GM23338 (cell line): ENCODE data around the gene SFT2D1. TPM values are rescaled to one million over a fixed set of nuclear protein-coding genes. Genes with fewer than 3 reads are reported as not detected.

Experiments
- ATAC-seq: fragments of 200-7000 bp; cut with Tn5 transposase; 3 replicates; pipeline ENCODE4 v1.9.1; 2020
- DNase-seq: peaks from one replicate; pipeline ENCODE4 v3.0.0-alpha.2; 2015; ENCODE audit warnings: low spot score
- H2AFZ ChIP-seq: fragments of 200-600 bp; sonication (generic); 2 replicates; pipeline ENCODE4 v1.8.0; 2016; ENCODE audit warnings: antibody characterized with exemption, mild to moderate bottlenecking, moderate library complexity
- H3F3A ChIP-seq: fragments of 200-600 bp; sonication (generic); replicated peaks from 2 replicates; pipeline ENCODE4 v1.8.0; 2017; ENCODE audit warnings: antibody characterized with exemption, mixed run types, low read depth
- H3K27ac ChIP-seq: fragments of 200-600 bp; sonication (generic); 2 replicates; pipeline ENCODE4 v1.6.1; 2016; ENCODE audit warnings: low read depth
- H3K27me3 ChIP-seq: fragments of 200-600 bp; sonication (generic); 2 replicates; pipeline ENCODE4 v1.8.0; 2016; ENCODE audit warnings: mild to moderate bottlenecking, mixed run types, moderate library complexity; ENCODE audit not compliant: insufficient read depth
- H3K36me3 ChIP-seq: fragments of 200-600 bp; sonication (generic); 2 replicates; pipeline ENCODE4 v1.8.0; 2016; ENCODE audit warnings: mild to moderate bottlenecking; ENCODE audit not compliant: insufficient read depth
- H3K4me1 ChIP-seq: fragments of 200-600 bp; sonication (generic); 2 replicates; pipeline ENCODE4 v1.8.0; 2016; ENCODE audit warnings: mild to moderate bottlenecking, moderate library complexity; ENCODE audit not compliant: insufficient read depth
- H3K4me2 ChIP-seq: fragments of 200-600 bp; sonication (generic); 2 replicates; pipeline ENCODE4 v1.7.1; 2017; ENCODE audit warnings: mixed run types
- H3K4me3 ChIP-seq: fragments of 200-600 bp; sonication (generic); 2 replicates; pipeline ENCODE4 v1.6.1; 2016; ENCODE audit warnings: mixed run types
- H3K79me2 ChIP-seq: fragments of 200-600 bp; sonication (generic); replicated peaks from 2 replicates; pipeline ENCODE4 v1.8.0; 2017; ENCODE audit warnings: mild to moderate bottlenecking; ENCODE audit not compliant: insufficient read depth
- H3K9me2 ChIP-seq: fragments of 200-600 bp; sonication (generic); 2 replicates; pipeline ENCODE4 v1.8.0; 2017; ENCODE audit not compliant: insufficient read depth
- H4K20me1 ChIP-seq: fragments of 200-600 bp; sonication (generic); replicated peaks from 2 replicates; pipeline ENCODE4 v1.8.0; 2017; ENCODE audit warnings: mild to moderate bottlenecking; ENCODE audit not compliant: insufficient read depth
- H3K27ac Mint-ChIP-seq: 2 replicates; pipeline ENCODE4 v1.8.0; 2020; ENCODE audit warnings: inconsistent platforms, mild to moderate bottlenecking, moderate library complexity, mixed read lengths
- H3K27me3 Mint-ChIP-seq: 3 replicates; pipeline ENCODE4 v1.8.0; 2022; ENCODE audit warnings: low read depth, mild to moderate bottlenecking, moderate library complexity, mixed read lengths, inconsistent platforms; ENCODE audit not compliant: insufficient read depth, poor library complexity
- H3K36me3 Mint-ChIP-seq: 3 replicates; pipeline ENCODE4 v1.8.0; 2021; ENCODE audit warnings: low read depth, mild to moderate bottlenecking, inconsistent platforms, moderate library complexity, mixed read lengths
- H3K4me1 Mint-ChIP-seq: 3 replicates; pipeline ENCODE4 v1.8.0; 2020; ENCODE audit warnings: mild to moderate bottlenecking, inconsistent platforms, mixed read lengths
- H3K4me3 Mint-ChIP-seq: 3 replicates; pipeline ENCODE4 v1.8.0; 2021; ENCODE audit warnings: moderate library complexity, mild to moderate bottlenecking, inconsistent platforms, mixed read lengths
- H3K9me3 Mint-ChIP-seq: 3 replicates; pipeline ENCODE4 v1.8.0; 2020; ENCODE audit warnings: moderate library complexity, mild to moderate bottlenecking, inconsistent platforms, mixed read lengths
- CREB1 ChIP-seq: fragments of 250-450 bp; sonication (Bioruptor Pico); IDR thresholded peaks from 2 replicates; pipeline ENCODE4 v1.5.0; 2020; ENCODE audit warnings: low read depth, mild to moderate bottlenecking, moderate library complexity
- NANOG ChIP-seq: IDR thresholded peaks from 2 replicates; pipeline ENCODE4 v1.6.1; 2016; ENCODE audit warnings: antibody characterized with exemption, borderline replicate concordance
- POLR2AphosphoS5 ChIP-seq: IDR thresholded peaks from 2 replicates; pipeline ENCODE4 v1.6.1; 2016; ENCODE audit warnings: antibody characterized with exemption, low read depth
- STAT1 ChIP-seq: IDR thresholded peaks from one replicate; pipeline ENCODE4 v1.6.1; 2016; ENCODE audit warnings: antibody characterized with exemption; ENCODE audit not compliant: unreplicated experiment
- ZNF114 ChIP-seq: fragments of 250-450 bp; sonication (Bioruptor Pico); IDR thresholded peaks from 2 replicates; pipeline ENCODE4 v1.5.0; 2020; ENCODE audit warnings: mild to moderate bottlenecking, moderate library complexity
- polyA plus RNA-seq: library from polyadenylated mRNA; unstranded; fragments of >200 nt; fragmentation: Nextera tagmentation; extraction: Ambion mirVana; gene quantifications from 2 replicates; pipeline ENCODE4 v1.2.1, GENCODE V29; 2016
- total RNA-seq: library from RNA; depleted of rRNA; stranded (reverse); fragments of >200 nt; shearing (Covaris generic); gene quantifications from 2 replicates; pipeline ENCODE4 v1.2.3, GENCODE V29; 2014
- TF ChIP-seq, protein P1 (sequence below): fragments of 250-450 bp; sonication (Bioruptor Pico); IDR thresholded peaks from 2 replicates; pipeline ENCODE4 v1.5.0; 2020; ENCODE audit warnings: mild to moderate bottlenecking, moderate library complexity
- TF ChIP-seq, protein P2 (sequence below), 2 experiments: fragments of 200-600 bp in 1 of 2; sonication (generic) in 1 of 2; conservative IDR thresholded peaks; 2 replicates each; pipeline versions ENCODE4 v1.5.1 to v1.6.1; 2016 to 2017; ENCODE audit warnings: antibody characterized with exemption in 2 of 2, low read depth in 2 of 2, mild to moderate bottlenecking in 2 of 2, moderate library complexity in 1 of 2

Gene SFT2D1
- total and polyA plus RNA-seq, 2 experiments from 2014 or later, result 74.7 to 120 TPM

DNA sequence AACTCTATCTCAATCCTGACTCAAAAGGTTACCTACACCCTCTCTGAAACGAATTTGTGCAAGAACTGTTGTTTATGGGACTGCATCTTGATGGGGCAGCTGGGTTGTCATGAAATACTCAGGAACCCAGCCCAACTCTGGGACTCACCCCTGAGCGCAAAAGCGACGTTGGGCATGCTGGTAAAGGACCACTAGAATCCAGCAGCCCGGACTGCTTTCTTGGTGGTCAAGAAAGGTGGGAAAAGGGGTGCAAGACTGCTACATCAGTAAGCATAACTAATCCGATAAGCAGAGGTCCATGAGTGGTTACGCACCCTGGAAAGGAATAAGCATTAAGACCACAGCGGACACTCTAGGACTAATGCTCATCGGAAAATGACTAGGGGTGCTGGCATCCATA is 27.9 kb downstream of the SFT2D1 start (continued):
- TF ChIP-seq, protein P1, sequence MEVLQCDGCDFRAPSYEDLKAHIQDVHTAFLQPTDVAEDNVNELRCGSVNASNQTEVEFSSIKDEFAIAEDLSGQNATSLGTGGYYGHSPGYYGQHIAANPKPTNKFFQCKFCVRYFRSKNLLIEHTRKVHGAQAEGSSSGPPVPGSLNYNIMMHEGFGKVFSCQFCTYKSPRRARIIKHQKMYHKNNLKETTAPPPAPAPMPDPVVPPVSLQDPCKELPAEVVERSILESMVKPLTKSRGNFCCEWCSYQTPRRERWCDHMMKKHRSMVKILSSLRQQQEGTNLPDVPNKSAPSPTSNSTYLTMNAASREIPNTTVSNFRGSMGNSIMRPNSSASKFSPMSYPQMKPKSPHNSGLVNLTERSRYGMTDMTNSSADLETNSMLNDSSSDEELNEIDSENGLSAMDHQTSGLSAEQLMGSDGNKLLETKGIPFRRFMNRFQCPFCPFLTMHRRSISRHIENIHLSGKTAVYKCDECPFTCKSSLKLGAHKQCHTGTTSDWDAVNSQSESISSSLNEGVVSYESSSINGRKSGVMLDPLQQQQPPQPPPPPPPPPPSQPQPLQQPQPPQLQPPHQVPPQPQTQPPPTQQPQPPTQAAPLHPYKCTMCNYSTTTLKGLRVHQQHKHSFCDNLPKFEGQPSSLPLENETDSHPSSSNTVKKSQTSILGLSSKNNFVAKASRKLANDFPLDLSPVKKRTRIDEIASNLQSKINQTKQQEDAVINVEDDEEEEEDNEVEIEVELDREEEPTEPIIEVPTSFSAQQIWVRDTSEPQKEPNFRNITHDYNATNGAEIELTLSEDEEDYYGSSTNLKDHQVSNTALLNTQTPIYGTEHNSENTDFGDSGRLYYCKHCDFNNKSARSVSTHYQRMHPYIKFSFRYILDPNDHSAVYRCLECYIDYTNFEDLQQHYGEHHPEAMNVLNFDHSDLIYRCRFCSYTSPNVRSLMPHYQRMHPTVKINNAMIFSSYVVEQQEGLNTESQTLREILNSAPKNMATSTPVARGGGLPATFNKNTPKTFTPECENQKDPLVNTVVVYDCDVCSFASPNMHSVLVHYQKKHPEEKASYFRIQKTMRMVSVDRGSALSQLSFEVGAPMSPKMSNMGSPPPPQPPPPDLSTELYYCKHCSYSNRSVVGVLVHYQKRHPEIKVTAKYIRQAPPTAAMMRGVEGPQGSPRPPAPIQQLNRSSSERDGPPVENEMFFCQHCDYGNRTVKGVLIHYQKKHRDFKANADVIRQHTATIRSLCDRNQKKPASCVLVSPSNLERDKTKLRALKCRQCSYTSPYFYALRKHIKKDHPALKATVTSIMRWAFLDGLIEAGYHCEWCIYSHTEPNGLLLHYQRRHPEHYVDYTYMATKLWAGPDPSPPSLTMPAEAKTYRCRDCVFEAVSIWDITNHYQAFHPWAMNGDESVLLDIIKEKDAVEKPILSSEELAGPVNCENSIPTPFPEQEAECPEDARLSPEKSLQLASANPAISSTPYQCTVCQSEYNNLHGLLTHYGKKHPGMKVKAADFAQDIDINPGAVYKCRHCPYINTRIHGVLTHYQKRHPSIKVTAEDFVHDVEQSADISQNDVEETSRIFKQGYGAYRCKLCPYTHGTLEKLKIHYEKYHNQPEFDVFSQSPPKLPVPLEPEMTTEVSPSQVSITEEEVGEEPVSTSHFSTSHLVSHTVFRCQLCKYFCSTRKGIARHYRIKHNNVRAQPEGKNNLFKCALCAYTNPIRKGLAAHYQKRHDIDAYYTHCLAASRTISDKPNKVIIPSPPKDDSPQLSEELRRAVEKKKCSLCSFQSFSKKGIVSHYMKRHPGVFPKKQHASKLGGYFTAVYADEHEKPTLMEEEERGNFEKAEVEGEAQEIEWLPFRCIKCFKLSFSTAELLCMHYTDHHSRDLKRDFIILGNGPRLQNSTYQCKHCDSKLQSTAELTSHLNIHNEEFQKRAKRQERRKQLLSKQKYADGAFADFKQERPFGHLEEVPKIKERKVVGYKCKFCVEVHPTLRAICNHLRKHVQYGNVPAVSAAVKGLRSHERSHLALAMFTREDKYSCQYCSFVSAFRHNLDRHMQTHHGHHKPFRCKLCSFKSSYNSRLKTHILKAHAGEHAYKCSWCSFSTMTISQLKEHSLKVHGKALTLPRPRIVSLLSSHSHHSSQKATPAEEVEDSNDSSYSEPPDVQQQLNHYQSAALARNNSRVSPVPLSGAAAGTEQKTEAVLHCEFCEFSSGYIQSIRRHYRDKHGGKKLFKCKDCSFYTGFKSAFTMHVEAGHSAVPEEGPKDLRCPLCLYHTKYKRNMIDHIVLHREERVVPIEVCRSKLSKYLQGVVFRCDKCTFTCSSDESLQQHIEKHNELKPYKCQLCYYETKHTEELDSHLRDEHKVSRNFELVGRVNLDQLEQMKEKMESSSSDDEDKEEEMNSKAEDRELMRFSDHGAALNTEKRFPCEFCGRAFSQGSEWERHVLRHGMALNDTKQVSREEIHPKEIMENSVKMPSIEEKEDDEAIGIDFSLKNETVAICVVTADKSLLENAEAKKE, result no peak
- TF ChIP-seq ZNF114 (no peak), NANOG (no peak), STAT1 (no peak), POLR2AphosphoS5 (no peak)

DNA sequence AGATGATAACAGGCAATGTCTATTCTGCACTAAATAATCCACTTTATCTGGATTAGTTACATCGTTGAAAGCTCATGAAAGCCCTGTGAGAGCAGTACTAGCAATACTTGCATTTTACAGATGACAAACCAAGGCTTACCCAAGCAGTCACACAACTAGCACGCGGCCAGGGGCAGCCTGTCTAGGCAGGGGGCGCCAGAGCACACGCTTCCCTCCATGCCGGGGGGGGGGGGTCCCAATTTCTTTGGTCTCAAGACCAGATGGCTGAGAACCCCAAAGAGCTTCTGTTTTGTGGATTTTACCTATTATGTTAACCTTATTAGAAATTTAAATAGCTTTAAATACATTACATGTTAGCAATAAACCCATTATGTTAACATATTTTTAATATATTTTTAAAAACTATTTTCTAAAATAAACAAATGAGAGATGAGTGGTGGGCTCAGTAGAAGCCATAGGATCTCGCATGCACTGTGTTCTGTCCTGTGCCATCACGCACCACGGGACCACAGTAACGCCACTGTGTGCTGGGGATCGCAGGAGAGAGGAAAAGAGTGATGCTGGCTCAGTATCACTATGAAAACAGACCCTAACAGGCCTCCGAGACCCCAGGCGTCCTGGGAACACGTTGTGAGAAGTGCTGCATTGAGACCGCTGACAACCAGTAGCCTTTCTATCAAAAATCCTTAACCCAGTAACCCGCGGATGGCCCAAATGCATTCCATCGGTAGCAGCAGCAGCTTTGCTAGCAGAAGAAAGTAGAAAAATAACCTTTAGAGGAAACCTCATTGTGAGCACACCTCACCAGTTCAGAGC is 28.9 kb downstream of the SFT2D1 start:
- Histone ChIP-seq H3K9me2 (no peaks in the 10 kb centered on the region), H4K20me1 (no peaks in the 10 kb centered on the region), H3F3A (0 out of 2 replicates have a peak, but pooled peaks cover 3% of the 10 kb centered on the region), H3K27ac (no peak overlapping the region), H3K4me1 (peaks cover 13% of the 10 kb centered on the region), H3K4me2 (no peak overlapping the region), H3K36me3 (no peaks in the 10 kb centered on the region), H3K79me2 (no peaks in the 10 kb centered on the region), H3K4me3 (no peak overlapping the region), H3K27me3 (peaks cover 23% of the 10 kb centered on the region), H2AFZ (no peak overlapping the region)
- H3K27ac Mint-ChIP-seq, result no peak overlapping the region
- ATAC-seq (peak; percentile 67), DNase-seq (peak; percentile 77)
- no peaks in the 10 kb centered on the region for H3K9me3 Mint-ChIP-seq
- H3K4me1 Mint-ChIP-seq, result peaks cover 14% of the 10 kb centered on the region
- H3K27me3 Mint-ChIP-seq, result peaks cover 25% of the 10 kb centered on the region
- TF ChIP-seq, protein P2, sequence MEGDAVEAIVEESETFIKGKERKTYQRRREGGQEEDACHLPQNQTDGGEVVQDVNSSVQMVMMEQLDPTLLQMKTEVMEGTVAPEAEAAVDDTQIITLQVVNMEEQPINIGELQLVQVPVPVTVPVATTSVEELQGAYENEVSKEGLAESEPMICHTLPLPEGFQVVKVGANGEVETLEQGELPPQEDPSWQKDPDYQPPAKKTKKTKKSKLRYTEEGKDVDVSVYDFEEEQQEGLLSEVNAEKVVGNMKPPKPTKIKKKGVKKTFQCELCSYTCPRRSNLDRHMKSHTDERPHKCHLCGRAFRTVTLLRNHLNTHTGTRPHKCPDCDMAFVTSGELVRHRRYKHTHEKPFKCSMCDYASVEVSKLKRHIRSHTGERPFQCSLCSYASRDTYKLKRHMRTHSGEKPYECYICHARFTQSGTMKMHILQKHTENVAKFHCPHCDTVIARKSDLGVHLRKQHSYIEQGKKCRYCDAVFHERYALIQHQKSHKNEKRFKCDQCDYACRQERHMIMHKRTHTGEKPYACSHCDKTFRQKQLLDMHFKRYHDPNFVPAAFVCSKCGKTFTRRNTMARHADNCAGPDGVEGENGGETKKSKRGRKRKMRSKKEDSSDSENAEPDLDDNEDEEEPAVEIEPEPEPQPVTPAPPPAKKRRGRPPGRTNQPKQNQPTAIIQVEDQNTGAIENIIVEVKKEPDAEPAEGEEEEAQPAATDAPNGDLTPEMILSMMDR (conservative IDR thresholded peaks at IDR 0.05; ENCODE audit: low read depth in 2 of 2), result peak; percentile 83 to 88
- no peak for TF ChIP-seq ZNF114
- 0 out of 2 replicates have a peak, but pooled peaks have one; percentile 4 for TF ChIP-seq CREB1 (CRISPR knock-in tag)
- no peaks in the 10 kb centered on the region; the same call in 2 of the 3 replicates for H3K36me3 Mint-ChIP-seq
- no peak overlapping the region for H3K4me3 Mint-ChIP-seq
